ENCODE results near the gene TMOD1.

The TMOD1 gene

GRCh38 chr9:97551308-97551707 lies 49.8 kb downstream of the TMOD1 start:
- DNase-seq = no peak

GRCh38 chr9:97553141-97553540 lies 51.7 kb downstream of the TMOD1 start:
- no peak for DNase-seq

GRCh38 chr9:97553841-97554240 lies 52.4 kb downstream of the TMOD1 start:
- no peak for DNase-seq

- DNase-seq = no peak
Measured at GRCh38 chr9:97554566-97555075, 53.2 kb downstream of the TMOD1 start.

- DNase-seq = no peak
Measured at GRCh38 chr9:97555164-97555563, 53.7 kb downstream of the TMOD1 start.

- DNase-seq = no peak
Measured at GRCh38 chr9:97556036-97556720, 54.7 kb downstream of the TMOD1 start.

- DNase-seq = no peak
Measured at GRCh38 chr9:97556721-97557605, 55.5 kb downstream of the TMOD1 start.

- no peak for DNase-seq
Measured at GRCh38 chr9:97557606-97558095, 56.2 kb downstream of the TMOD1 start.

- DNase-seq = no peak
Measured at GRCh38 chr9:97558701-97559101, 57.2 kb downstream of the TMOD1 start.

GRCh38 chr9:97559111-97559514 lies 57.6 kb downstream of the TMOD1 start:
- no peak for DNase-seq

GRCh38 chr9:97560154-97560553 lies 58.7 kb downstream of the TMOD1 start:
- no peak for DNase-seq

- no peak for DNase-seq
Measured at GRCh38 chr9:97560851-97561250, 59.4 kb downstream of the TMOD1 start.

- no peak for DNase-seq
Measured at GRCh38 chr9:97561501-97561900, 60.0 kb downstream of the TMOD1 start.

- no peak for DNase-seq
Measured at GRCh38 chr9:97562542-97562941, 61.1 kb downstream of the TMOD1 start.

- no peak for DNase-seq
Measured at GRCh38 chr9:97563458-97564135, 62.1 kb downstream of the TMOD1 start.

- no peak for DNase-seq
Measured at GRCh38 chr9:97564291-97565175, 63.1 kb downstream of the TMOD1 start.

- no peak for DNase-seq
Measured at GRCh38 chr9:97565262-97565661, 63.8 kb downstream of the TMOD1 start.

GRCh38 chr9:97567182-97567893 lies 65.9 kb downstream of the TMOD1 start:
- DNase-seq = no peak

- DNase-seq = no peak
Measured at GRCh38 chr9:97567894-97568202, 66.4 kb downstream of the TMOD1 start.

- no peak for DNase-seq
Measured at GRCh38 chr9:97568461-97569275, 67.2 kb downstream of the TMOD1 start.

GRCh38 chr9:97570899-97571298 lies 69.4 kb downstream of the TMOD1 start:
- no peak for DNase-seq
